Measurements from ENCODE around the gene FMN1.

DNA sequence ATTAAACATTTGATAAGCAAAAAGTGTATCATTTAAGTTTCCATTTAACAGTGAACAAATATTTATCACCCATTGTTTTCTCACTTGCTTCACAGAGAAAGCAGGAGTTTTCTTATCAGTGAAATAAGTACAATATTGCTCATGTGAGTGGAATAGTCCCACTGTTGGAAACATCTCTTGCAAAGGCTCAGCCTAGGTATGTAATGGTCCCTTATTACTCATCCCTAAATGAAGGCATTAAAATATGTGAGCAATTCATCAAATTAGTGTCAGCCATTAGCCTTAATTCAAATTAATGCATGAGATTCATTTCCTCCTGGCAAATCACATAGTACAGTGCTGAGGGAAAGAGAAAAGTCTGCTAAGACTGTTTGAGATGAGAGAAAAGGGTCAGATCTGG is 9.6 kb upstream of the FMN1 start:
- TF ChIP-seq, protein P1, sequence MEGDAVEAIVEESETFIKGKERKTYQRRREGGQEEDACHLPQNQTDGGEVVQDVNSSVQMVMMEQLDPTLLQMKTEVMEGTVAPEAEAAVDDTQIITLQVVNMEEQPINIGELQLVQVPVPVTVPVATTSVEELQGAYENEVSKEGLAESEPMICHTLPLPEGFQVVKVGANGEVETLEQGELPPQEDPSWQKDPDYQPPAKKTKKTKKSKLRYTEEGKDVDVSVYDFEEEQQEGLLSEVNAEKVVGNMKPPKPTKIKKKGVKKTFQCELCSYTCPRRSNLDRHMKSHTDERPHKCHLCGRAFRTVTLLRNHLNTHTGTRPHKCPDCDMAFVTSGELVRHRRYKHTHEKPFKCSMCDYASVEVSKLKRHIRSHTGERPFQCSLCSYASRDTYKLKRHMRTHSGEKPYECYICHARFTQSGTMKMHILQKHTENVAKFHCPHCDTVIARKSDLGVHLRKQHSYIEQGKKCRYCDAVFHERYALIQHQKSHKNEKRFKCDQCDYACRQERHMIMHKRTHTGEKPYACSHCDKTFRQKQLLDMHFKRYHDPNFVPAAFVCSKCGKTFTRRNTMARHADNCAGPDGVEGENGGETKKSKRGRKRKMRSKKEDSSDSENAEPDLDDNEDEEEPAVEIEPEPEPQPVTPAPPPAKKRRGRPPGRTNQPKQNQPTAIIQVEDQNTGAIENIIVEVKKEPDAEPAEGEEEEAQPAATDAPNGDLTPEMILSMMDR (IDR thresholded peaks at IDR 0.05) = no peak
- no peak for TF ChIP-seq POLR2A (IDR thresholded peaks at IDR 0.05)
- no peak for TF ChIP-seq EP300 (IDR thresholded peaks at IDR 0.05)
